PC-3 (cell line): ENCODE data around the gene PTPRE. TPM values are rescaled to one million over a fixed set of nuclear protein-coding genes. Genes with fewer than 3 reads are reported as not detected.

Experiments used
- ATAC-seq: fragments of 200-7000 bp; cut with Tn5 transposase; 2 replicates; pipeline ENCODE4 v1.9.1; 2020; ENCODE audit warnings: mild to moderate bottlenecking, moderate library complexity
- BruUV-seq: library from RNA; stranded (reverse); fragments of 400-500 nt; replicated peaks from 2 replicates; lab custom pipeline; 2021; lab: Mats Ljungman, UMichigan
- CTCF ChIA-PET: fragments of 300-600 bp; sonication (Branson Sonifier 250); formaldehyde crosslinking; loops from one replicate; lab custom pipeline; 2022; ENCODE audit warnings: antibody characterized with exemption; lab: Charles Lee
- POLR2A ChIA-PET: fragments of 300-600 bp; sonication (Branson Sonifier 250); formaldehyde crosslinking; loops from one replicate; lab custom pipeline; 2022; ENCODE audit warnings: antibody characterized with exemption; ENCODE audit not compliant: unreplicated experiment; lab: Charles Lee
- DNase-seq: peaks from one replicate; pipeline ENCODE4 v3.0.0-alpha.2; 2015
- H2AFZ ChIP-seq: fragments of 300-600 bp; sonication (generic); 2 replicates; pipeline ENCODE4 v1.6.0; 2016; ENCODE audit warnings: antibody characterized with exemption, low read length
- H3F3A ChIP-seq: fragments of 300-600 bp; sonication (generic); one replicate; pipeline ENCODE4 v1.6.0; 2017; ENCODE audit warnings: antibody characterized with exemption, low read length, control low read depth, mild to moderate bottlenecking; ENCODE audit not compliant: unreplicated experiment
- H3K27ac ChIP-seq: fragments of 300-600 bp; sonication (generic); 2 replicates; pipeline ENCODE4 v1.5.1; 2016; ENCODE audit warnings: mild to moderate bottlenecking, low read length
- H3K27me3 ChIP-seq: fragments of 300-600 bp; sonication (generic); 2 replicates; pipeline ENCODE4 v1.6.1; 2016; ENCODE audit warnings: low read length, mixed read lengths
- H3K36me3 ChIP-seq: fragments of 300-600 bp; sonication (generic); 2 replicates; pipeline ENCODE4 v1.6.1; 2016; ENCODE audit warnings: low read depth, mixed run types, low read length, mixed read lengths
- H3K4me1 ChIP-seq: fragments of 300-600 bp; sonication (generic); 2 replicates; pipeline ENCODE4 v1.5.1; 2016; ENCODE audit warnings: low read length; ENCODE audit not compliant: insufficient read depth
- H3K4me2 ChIP-seq: fragments of 300-600 bp; sonication (generic); 2 replicates; pipeline ENCODE4 v1.6.0; 2016; ENCODE audit warnings: low read length
- H3K4me3 ChIP-seq: fragments of 300-600 bp; sonication (generic); 2 replicates; pipeline ENCODE4 v1.5.1; 2016; ENCODE audit warnings: mild to moderate bottlenecking, low read length, mixed read lengths
- H3K79me2 ChIP-seq: fragments of 300-600 bp; sonication (generic); 2 replicates; pipeline ENCODE4 v1.6.1; 2017; ENCODE audit warnings: low read length, mixed read lengths
- H3K9ac ChIP-seq: fragments of 300-600 bp; sonication (generic); 2 replicates; pipeline ENCODE4 v1.6.0; 2016; ENCODE audit warnings: mild to moderate bottlenecking, low read length
- H3K9me2 ChIP-seq: fragments of 300-600 bp; sonication (generic); replicated peaks from 2 replicates; pipeline ENCODE4 v1.6.1; 2016; ENCODE audit warnings: mixed run types, low read length, mixed read lengths
- H3K9me3 ChIP-seq: fragments of 300-600 bp; sonication (generic); 2 replicates; pipeline ENCODE4 v1.6.1; 2016; ENCODE audit warnings: low read length, mixed read lengths
- H4K20me1 ChIP-seq: fragments of 300-600 bp; sonication (generic); 2 replicates; pipeline ENCODE4 v1.6.1; 2016; ENCODE audit warnings: low read length, mixed read lengths
- EZH2 ChIP-seq: fragments of 300-600 bp; sonication (generic); IDR thresholded peaks from one replicate; pipeline ENCODE4 v1.6.1; 2017; ENCODE audit warnings: antibody characterized with exemption, mild to moderate bottlenecking, low read length; ENCODE audit not compliant: unreplicated experiment
- EZH2phosphoT487 ChIP-seq: fragments of 300-600 bp; sonication (generic); IDR thresholded peaks from 2 replicates; pipeline ENCODE4 v1.6.1; 2018; ENCODE audit warnings: mild to moderate bottlenecking, antibody characterized with exemption, low read length, borderline replicate concordance
- intact Hi-C: fragments of 100-400 bp; cut with micrococcal nuclease; formaldehyde crosslinking; loops from 2 replicates; pipeline ENCODE4 v1.9.0; 2023
- total RNA-seq: library from RNA; depleted of rRNA; stranded (reverse); fragments of >200 nt; gene quantifications from 2 replicates; pipeline ENCODE4 v1.2.3, GENCODE V29; 2014
- TF ChIP-seq, protein P1 (sequence below): fragments of 300-600 bp; sonication (generic); conservative IDR thresholded peaks from 2 replicates; pipeline ENCODE4 v1.5.1; 2017; ENCODE audit warnings: antibody characterized with exemption, low read depth, mild to moderate bottlenecking, low read length

Gene PTPRE
- total RNA-seq, 1 experiment from 2014 or later: 3.1 TPM

DNA sequence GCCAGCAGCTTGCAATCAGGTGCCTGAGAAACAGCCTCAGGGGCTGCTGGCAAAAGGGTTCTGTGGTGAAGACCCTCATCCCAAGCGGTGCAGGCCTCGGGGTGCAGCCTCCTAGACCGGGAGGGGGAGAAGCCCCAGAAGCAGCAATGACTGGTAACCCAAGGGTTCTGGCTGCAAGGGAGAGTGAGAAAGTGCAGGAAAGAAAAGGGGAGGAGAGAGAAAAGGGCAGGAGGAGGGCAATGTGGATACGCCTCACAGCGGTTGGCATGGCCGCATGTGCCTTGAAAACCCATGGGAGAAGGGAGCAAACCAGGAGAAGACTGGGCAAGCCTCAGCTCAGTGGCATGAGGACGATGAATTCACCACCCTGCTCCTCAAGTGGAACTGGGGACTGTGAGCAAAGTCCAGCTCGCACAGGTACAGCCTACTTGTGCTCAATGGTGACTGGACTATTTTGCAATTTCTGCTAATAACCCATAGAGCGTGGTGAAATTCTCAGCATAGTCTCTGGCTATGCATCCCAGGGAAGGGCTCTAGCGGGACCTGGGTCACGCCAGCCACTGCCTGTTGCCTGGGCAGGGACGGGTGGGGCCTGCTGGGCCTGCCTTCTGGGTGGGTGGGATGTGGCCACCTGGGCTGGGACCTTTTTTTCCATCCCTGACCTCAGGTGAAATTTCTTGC is 20.4 kb upstream of the PTPRE start:
- CTCF ChIA-PET: no interaction called here

DNA sequence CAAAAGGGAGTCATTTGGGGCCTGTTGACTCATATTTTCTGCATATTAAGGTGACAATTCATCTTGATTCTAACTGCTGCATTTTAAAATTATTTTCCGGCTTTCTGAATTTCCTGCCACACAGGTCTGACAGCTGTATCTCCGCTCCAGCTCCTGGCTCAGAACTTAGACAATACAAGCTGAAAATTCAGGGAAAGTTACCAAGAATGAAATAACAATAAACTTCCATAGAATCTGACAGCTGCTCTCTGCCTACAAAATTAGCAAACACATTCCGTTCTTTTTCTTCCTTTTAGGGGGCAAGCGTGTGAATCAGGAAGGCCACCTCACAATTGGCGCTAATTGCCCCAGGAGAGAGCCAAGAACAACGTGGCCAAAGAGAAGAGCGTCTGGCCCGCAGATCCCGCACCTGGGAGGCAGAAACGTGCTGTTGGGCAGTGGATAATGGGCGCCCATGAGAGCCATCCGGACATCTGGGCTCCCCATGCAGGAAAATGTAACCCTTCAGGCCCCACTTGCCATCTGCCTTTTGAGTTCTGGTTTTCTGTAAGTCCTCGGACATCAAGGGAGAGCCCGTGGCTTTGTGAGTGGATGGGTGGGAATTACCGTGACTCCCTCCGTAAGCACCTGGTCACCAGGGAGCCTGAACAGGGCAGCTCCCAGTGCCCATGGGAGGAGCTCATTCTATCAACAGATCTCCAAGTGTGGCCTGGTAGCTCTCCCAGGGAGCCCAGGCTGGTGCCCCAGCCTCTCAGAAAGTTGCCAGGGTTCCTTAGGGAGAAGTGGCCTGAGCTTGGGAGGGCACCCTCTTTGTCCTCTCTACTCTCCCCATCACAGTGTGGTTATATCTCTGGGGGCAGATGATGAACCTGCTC is 19.1 kb upstream of the PTPRE start:
- H3K4me3 ChIP-seq: no peak overlapping the region
- H3F3A ChIP-seq: no peaks in the 10 kb centered on the region
- H3K27ac ChIP-seq: no peak overlapping the region
- H3K9me2 ChIP-seq: no peaks in the 10 kb centered on the region
- ATAC-seq (no peak), DNase-seq (no peak)
- H4K20me1 ChIP-seq: no peaks in the 10 kb centered on the region
- H3K79me2 ChIP-seq: no peaks in the 10 kb centered on the region
- intact Hi-C loops: no loop called here
- TF ChIP-seq EZH2phosphoT487: no peak
- TF ChIP-seq, protein P1, sequence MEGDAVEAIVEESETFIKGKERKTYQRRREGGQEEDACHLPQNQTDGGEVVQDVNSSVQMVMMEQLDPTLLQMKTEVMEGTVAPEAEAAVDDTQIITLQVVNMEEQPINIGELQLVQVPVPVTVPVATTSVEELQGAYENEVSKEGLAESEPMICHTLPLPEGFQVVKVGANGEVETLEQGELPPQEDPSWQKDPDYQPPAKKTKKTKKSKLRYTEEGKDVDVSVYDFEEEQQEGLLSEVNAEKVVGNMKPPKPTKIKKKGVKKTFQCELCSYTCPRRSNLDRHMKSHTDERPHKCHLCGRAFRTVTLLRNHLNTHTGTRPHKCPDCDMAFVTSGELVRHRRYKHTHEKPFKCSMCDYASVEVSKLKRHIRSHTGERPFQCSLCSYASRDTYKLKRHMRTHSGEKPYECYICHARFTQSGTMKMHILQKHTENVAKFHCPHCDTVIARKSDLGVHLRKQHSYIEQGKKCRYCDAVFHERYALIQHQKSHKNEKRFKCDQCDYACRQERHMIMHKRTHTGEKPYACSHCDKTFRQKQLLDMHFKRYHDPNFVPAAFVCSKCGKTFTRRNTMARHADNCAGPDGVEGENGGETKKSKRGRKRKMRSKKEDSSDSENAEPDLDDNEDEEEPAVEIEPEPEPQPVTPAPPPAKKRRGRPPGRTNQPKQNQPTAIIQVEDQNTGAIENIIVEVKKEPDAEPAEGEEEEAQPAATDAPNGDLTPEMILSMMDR: no peak
- TF ChIP-seq EZH2: no peak
- H3K4me2 ChIP-seq: no peak overlapping the region
- no peaks in the 10 kb centered on the region for H3K9me3 ChIP-seq
- POLR2A ChIA-PET: no interaction called here
- CTCF ChIA-PET: no interaction called here
- no TSS peak for BruUV-seq
- H2AFZ ChIP-seq: no peak overlapping the region
- H3K27me3 ChIP-seq: no peaks in the 10 kb centered on the region
- H3K9ac ChIP-seq: no peak overlapping the region
- H3K36me3 ChIP-seq: no peaks in the 10 kb centered on the region
- peaks cover 11% of the 10 kb centered on the region for H3K4me1 ChIP-seq

More for the DNA sequence above, 20.4 kb upstream of the PTPRE start:
- POLR2A ChIA-PET: no interaction called here
- Histone ChIP-seq H3K9ac (no peak overlapping the region), H3K9me3 (no peaks in the 10 kb centered on the region), H3K4me3 (no peak overlapping the region), H3K27me3 (no peaks in the 10 kb centered on the region), H3K4me2 (no peak overlapping the region), H3F3A (no peaks in the 10 kb centered on the region), H3K27ac (no peak overlapping the region), H2AFZ (no peak overlapping the region), H3K36me3 (no peaks in the 10 kb centered on the region), H3K79me2 (no peaks in the 10 kb centered on the region), H4K20me1 (no peaks in the 10 kb centered on the region), H3K4me1 (peaks cover 11% of the 10 kb centered on the region), H3K9me2 (no peaks in the 10 kb centered on the region)
- BruUV-seq: no TSS peak
- no peak for DNase-seq
- intact Hi-C loops: no loop called here
- no peak for TF ChIP-seq EZH2
- ATAC-seq: no peak

DNA sequence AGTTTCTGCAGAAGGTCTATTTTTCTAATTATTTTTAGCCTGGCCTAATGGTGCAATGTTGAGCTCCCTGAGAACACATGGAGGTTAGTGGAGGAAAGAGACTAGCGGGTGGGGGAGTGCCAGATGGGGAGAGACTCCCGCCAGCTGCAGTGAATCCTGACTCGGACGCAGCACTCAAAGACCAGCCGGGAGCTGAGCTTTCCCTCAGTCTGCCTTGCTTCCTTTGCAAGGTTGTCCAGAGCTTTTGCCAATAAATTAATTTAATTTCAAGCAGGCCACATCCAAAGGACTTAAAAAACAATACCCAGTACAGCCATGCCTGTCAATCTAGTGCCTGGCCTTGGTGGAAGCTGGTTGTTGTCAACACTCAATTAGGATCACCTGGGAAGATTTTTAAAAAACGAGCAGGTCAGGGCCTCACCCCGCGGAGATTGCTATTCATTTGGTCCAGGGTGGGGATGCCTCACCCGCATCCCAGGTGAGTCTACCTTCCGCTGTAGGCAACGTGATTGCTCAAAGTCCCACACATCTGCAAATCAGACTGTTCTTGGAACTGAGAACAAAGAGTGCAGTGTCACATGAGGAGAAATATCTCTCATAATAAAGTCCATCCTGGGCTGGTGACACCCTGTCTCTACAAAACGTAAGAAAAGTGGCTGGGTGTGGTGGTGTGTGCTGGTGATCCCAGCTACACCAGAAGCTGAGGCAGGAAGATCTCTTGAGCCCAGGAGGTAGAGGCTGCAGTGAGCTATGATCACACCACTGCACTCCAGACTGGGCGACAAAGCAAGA is 18.2 kb upstream of the PTPRE start:
- CTCF ChIA-PET: no interaction called here
- H3K9me3 ChIP-seq: no peaks in the 10 kb centered on the region
- H3K27ac ChIP-seq: no peak overlapping the region
- no TSS peak for BruUV-seq
- H3K4me1 ChIP-seq: peaks cover 11% of the 10 kb centered on the region
- no peak for ATAC-seq
- H4K20me1 ChIP-seq: no peaks in the 10 kb centered on the region
- H3K9ac ChIP-seq: no peak overlapping the region
- no peaks in the 10 kb centered on the region for H3F3A ChIP-seq
- H3K27me3 ChIP-seq: no peaks in the 10 kb centered on the region
- DNase-seq: no peak
- H2AFZ ChIP-seq: no peak overlapping the region
- no peak overlapping the region for H3K4me2 ChIP-seq
- H3K4me3 ChIP-seq: no peak overlapping the region
- TF ChIP-seq EZH2phosphoT487: no peak
- TF ChIP-seq, protein P1: no peak
- TF ChIP-seq EZH2: no peak
- H3K79me2 ChIP-seq: no peaks in the 10 kb centered on the region
- intact Hi-C loops: no loop called here
- H3K9me2 ChIP-seq: no peaks in the 10 kb centered on the region
- POLR2A ChIA-PET: no interaction called here
- no peaks in the 10 kb centered on the region for H3K36me3 ChIP-seq
